SK-N-SH (cell line): ENCODE results near the gene ARID4B. TPM values are rescaled to one million over a fixed set of nuclear protein-coding genes. Genes with fewer than 3 reads are reported as not detected.
"Not testable (repeated sequence)": the region's sequence is repeated elsewhere in the genome, so short reads cannot be mapped to it uniquely, and the experiment has no call there.

Source experiments
- CTCF ChIA-PET: fragments of 300-600, 350-600 bp; formaldehyde crosslinking; extraction: SDS; loops from one replicate; lab custom pipeline; 2021; lab: Yijun Ruan, JAX
- POLR2A ChIA-PET: fragments of 350-600 bp; sonication (Branson Sonifier 250); formaldehyde crosslinking; extraction: SDS; loops from one replicate; lab custom pipeline; 2020; ENCODE audit warnings: antibody characterized with exemption, inconsistent platforms; lab: Yijun Ruan, JAX
- DNase-seq: peaks from one replicate; pipeline ENCODE4 v3.0.0; 2012
- H2AFZ ChIP-seq: fragments of 200-600 bp; sonication (generic); 2 replicates; pipeline ENCODE4 v1.8.1; 2016; ENCODE audit warnings: antibody characterized with exemption, mild to moderate bottlenecking, low read depth
- H3F3A ChIP-seq: fragments of 200-600 bp; sonication (generic); replicated peaks from 2 replicates; pipeline ENCODE3; 2016; ENCODE audit warnings: antibody characterized with exemption, mild to moderate bottlenecking; ENCODE audit not compliant: insufficient read depth
- H3K27ac ChIP-seq, 2 experiments: fragments of 200-500 bp in 1 of 2; fragments of 200-600 bp in 1 of 2; sonication (Bioruptor generic) in 1 of 2; sonication (generic), shearing (Covaris generic) in 1 of 2; 2 replicates each; pipeline versions ENCODE4 v1.5.1 to v1.6.1; 2014 to 2016; ENCODE audit warnings: low read depth in 2 of 2, inconsistent platforms in 1 of 2, low read length in 1 of 2, mild to moderate bottlenecking in 1 of 2, mixed read lengths in 1 of 2
- H3K27me3 ChIP-seq: fragments of 200-600 bp; sonication (generic), shearing (Covaris generic); 2 replicates; pipeline ENCODE4 v1.6.1; 2016; ENCODE audit warnings: mixed run types; ENCODE audit not compliant: insufficient read depth
- H3K36me3 ChIP-seq, 2 experiments: fragments of 200-500 bp in 1 of 2; fragments of 200-600 bp in 1 of 2; sonication (Bioruptor generic) in 1 of 2; sonication (generic) in 1 of 2; replicated peaks in 1 of 2; 2 replicates each; pipeline versions ENCODE3 to v1.5.1; 2014 to 2016; ENCODE audit warnings: low read length in 1 of 2, mild to moderate bottlenecking in 1 of 2; ENCODE audit not compliant: insufficient read depth in 2 of 2, control insufficient read depth in 1 of 2
- H3K4me1 ChIP-seq, 2 experiments: fragments of 200-500 bp in 1 of 2; fragments of 200-600 bp in 1 of 2; sonication (Bioruptor generic) in 1 of 2; sonication (generic), shearing (Covaris generic) in 1 of 2; 2 replicates each; pipeline versions ENCODE4 v1.5.1 to v1.6.1; 2014 to 2016; ENCODE audit warnings: low read depth in 1 of 2, low read length in 1 of 2, mixed run types in 1 of 2; ENCODE audit not compliant: insufficient read depth in 2 of 2, control insufficient read depth in 1 of 2
- H3K4me2 ChIP-seq: fragments of 200-600 bp; sonication (generic), shearing (Covaris generic); 2 replicates; pipeline ENCODE4 v1.6.1; 2017; ENCODE audit warnings: mixed run types
- H3K4me3 ChIP-seq, 2 experiments: fragments of 200-500 bp in 1 of 2; fragments of 200-600 bp in 1 of 2; sonication (Bioruptor generic) in 1 of 2; sonication (generic), shearing (Covaris generic) in 1 of 2; 2 replicates each; pipeline versions ENCODE4 v1.5.1 to v1.8.1; 2014 to 2016; ENCODE audit warnings: low read depth in 2 of 2, inconsistent platforms in 1 of 2, low read length in 1 of 2, mild to moderate bottlenecking in 1 of 2, mixed read lengths in 1 of 2, moderate library complexity in 1 of 2
- H3K79me2 ChIP-seq: fragments of 200-600 bp; sonication (generic); 2 replicates; pipeline ENCODE4 v1.8.1; 2017; ENCODE audit warnings: mild to moderate bottlenecking; ENCODE audit not compliant: insufficient read depth
- H3K9ac ChIP-seq: fragments of 200-600 bp; sonication (generic); 2 replicates; pipeline ENCODE4 v1.6.1; 2017; ENCODE audit warnings: mixed run types
- H3K9me2 ChIP-seq: fragments of 200-600 bp; sonication (generic); 2 replicates; pipeline ENCODE4 v1.6.1; 2017; ENCODE audit warnings: mixed run types
- H3K9me3 ChIP-seq: fragments of 200-600 bp; sonication (generic); 2 replicates; pipeline ENCODE4 v1.6.1; 2017; ENCODE audit warnings: mixed run types, mild to moderate bottlenecking, moderate library complexity
- H4K20me1 ChIP-seq: fragments of 200-600 bp; sonication (generic); 2 replicates; pipeline ENCODE4 v1.6.1; 2017; ENCODE audit warnings: mild to moderate bottlenecking, mixed run types; ENCODE audit not compliant: insufficient read depth
- EZH2phosphoT487 ChIP-seq: fragments of 200-600 bp; sonication (generic); IDR thresholded peaks from 2 replicates; pipeline ENCODE4 v1.6.1; 2017; ENCODE audit warnings: low read depth, mixed run types, mild to moderate bottlenecking, antibody characterized with exemption, moderate library complexity, borderline replicate concordance
- GABPA ChIP-seq: IDR thresholded peaks from 2 replicates; pipeline ENCODE4 v1.4.0; 2012; ENCODE audit warnings: low read depth, mild to moderate bottlenecking
- MXI1 ChIP-seq: IDR thresholded peaks from 2 replicates; pipeline ENCODE4 v1.6.1; 2012; ENCODE audit warnings: mild to moderate bottlenecking, low read depth, low read length, improper control_type of control experiment
- RCOR1 ChIP-seq: fragments of 150-350 bp; IDR thresholded peaks from 2 replicates; pipeline ENCODE4 v1.6.1; 2017; ENCODE audit warnings: antibody characterized with exemption, low read length
- SIN3A ChIP-seq: IDR thresholded peaks from 2 replicates; pipeline ENCODE4 v1.6.1; 2012; ENCODE audit warnings: low read depth, mild to moderate bottlenecking, low read length, moderate library complexity, borderline replicate concordance
- WGBS: methylation state at CpG from one replicate; pipeline ENCODE4 v1.1.6; 2017; ENCODE audit warnings: low lambda C conversion rate; 5-methylcytosine and 5-hydroxymethylcytosine counted together
- polyA plus RNA-seq, 3 experiments: library from polyadenylated mRNA; depleted of rRNA; stranded (reverse); fragments of >200 nt; gene quantifications; 2 replicates each; pipeline ENCODE4 v1.2.3, GENCODE V29; 2012
- TF ChIP-seq, protein P1 (sequence below): fragments of 150-350 bp; IDR thresholded peaks from 2 replicates; pipeline ENCODE4 v1.6.1; 2017; ENCODE audit warnings: antibody characterized with exemption, low read length, low read depth, borderline replicate concordance
- TF ChIP-seq, protein P2 (sequence below): IDR thresholded peaks from 2 replicates; pipeline ENCODE4 v1.4.0; 2012; ENCODE audit warnings: low read depth, borderline replicate concordance

Gene ARID4B
- polyA plus RNA-seq, 1 of the 3 experiments (the other 2 are of a cell fraction), result 4.4 TPM

DNA sequence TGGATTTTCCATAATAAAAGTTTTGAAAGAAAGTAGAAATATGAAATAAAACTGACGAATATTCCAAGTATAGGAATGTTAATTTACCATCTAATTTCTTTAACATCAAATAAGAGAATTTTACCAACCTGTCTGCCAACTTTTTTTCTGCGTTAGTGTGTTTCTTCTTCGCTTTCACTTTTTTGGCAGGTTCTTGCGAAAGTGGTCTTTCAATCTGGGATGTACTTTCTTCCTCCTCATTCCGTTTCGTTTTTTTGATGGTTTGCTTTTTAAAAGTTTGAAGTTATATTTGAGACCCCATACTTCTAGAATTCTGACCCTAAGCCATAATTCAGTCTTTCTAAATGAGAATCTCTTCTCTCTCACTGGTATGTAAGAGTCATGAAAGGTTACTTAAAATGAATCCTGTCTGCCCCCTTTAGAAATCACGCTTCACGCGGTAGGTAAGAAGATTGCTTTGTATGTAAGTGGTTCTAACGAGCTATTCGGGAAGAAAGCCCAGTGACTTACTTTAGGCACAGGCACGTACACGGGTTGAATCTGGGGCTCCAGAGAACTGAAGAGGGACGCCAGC lies 167.5 kb downstream of the ARID4B start:
- Histone ChIP-seq H3K27me3 (no peaks in the 10 kb centered on the region), H2AFZ (peak overlapping the region; percentile 69), H4K20me1 (no peaks in the 10 kb centered on the region), H3K9ac (peak overlapping the region; percentile 79), H3K4me2 (peak overlapping the region; percentile 74), H3K4me3 (peak overlapping the region; percentile 70 to 80), H3K36me3 (peaks cover 25 to 39% of the 10 kb centered on the region in 2 experiments), H3K27ac (peak overlapping the region; percentile 76 to 88), H3K9me2 (no peaks in the 10 kb centered on the region), H3K9me3 (no peaks in the 10 kb centered on the region), H3F3A (peaks cover 17% of the 10 kb centered on the region), H3K79me2 (peaks cover 49% of the 10 kb centered on the region), H3K4me1 (peaks cover 0 to 10% of the 10 kb centered on the region in 2 experiments; a peak in 1 of 4 replicates)
- no peak for TF ChIP-seq GABPA
- 0 out of 2 replicates have a peak, but pooled peaks have one; percentile 4 for TF ChIP-seq SIN3A
- 3% methylated on average over 14 of the region's 14 CpGs for WGBS
- no peak for DNase-seq
- ChIA-PET CTCF (interaction anchor here (0.8 to 2.1 kb wide), 3 partner anchors 27 to 255 kb away, joined by 3 to 7 read pairs (median 4); no protein-coding TSS in a partner anchor), POLR2A (interaction anchor here (0.5 to 1.4 kb wide), 5 partner anchors 21 to 576 kb away, joined by 3 to 10 read pairs (median 6); partner anchors contain the start of gene TOMM20)

DNA sequence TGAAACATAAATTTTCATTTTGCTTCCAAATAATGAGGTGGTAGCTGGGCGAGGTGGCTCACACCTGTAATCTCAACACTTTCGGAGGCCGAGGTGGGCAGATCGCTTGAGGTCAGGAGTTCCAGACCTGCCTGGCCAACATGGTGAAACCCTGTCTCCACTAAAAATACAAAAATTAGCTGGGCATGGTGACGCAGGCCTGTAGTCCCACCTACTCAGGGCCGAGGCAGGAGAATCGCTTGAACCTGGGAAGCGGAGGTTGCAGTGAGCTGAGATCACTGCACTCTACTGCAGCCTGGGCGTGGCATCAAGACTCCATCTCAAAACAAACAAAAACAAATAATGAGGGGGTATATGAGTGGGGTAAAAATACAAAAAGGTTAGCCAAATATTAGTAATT lies 168.0 kb downstream of the ARID4B start:
- peaks cover 26 to 44% of the 10 kb centered on the region in 2 experiments for H3K36me3 ChIP-seq
- not testable (repeated sequence) for H3K27me3 ChIP-seq, H3K9me2 ChIP-seq, H4K20me1 ChIP-seq, H2AFZ ChIP-seq, H3K9me3 ChIP-seq, H3K27ac ChIP-seq, DNase-seq, H3K4me1 ChIP-seq
- peaks cover 49% of the 10 kb centered on the region for H3K79me2 ChIP-seq
- 81% methylated on average over 9 of the region's 9 CpGs for WGBS
- peak overlapping the region; percentile 70 to 80 for H3K4me3 ChIP-seq
- POLR2A ChIA-PET, result interaction anchor here (0.9 kb wide), 1 partner anchor 56 kb away, joined by 3 read pairs; no protein-coding TSS in a partner anchor
- H3F3A ChIP-seq, result peaks cover 16% of the 10 kb centered on the region
- CTCF ChIA-PET, result interaction anchor here (2.1 kb wide), 1 partner anchor 56 kb away, joined by 7 read pairs; no protein-coding TSS in a partner anchor
- peak overlapping the region; percentile 74 for H3K4me2 ChIP-seq
- peak overlapping the region; percentile 79; the same call in 1 of the 2 replicates for H3K9ac ChIP-seq

DNA sequence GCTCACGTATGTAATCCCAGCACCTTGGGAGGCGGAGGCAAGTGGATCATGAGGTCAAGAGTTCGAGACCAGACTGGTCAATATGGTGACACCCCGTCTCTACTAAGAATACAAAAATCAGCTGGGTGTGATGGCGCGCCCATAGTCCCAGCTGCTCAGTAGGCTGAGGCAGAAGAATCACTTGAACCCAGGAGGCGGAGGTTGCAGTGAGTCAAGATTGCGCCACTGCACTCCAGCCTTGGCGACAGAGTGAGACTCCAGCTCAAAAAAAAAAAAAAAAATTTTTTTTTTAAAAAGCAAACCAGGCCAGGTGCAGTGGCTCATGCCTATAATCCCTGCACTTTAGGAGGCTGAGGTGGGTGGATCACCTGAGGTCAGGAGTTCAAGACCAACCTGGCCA lies 168.7 kb downstream of the ARID4B start:
- CTCF ChIA-PET, result interaction anchor here (2.1 kb wide), 1 partner anchor 55 kb away, joined by 7 read pairs; no protein-coding TSS in a partner anchor
- WGBS, result 94% methylated on average over 7 of the region's 9 CpGs
- not testable (repeated sequence) for H4K20me1 ChIP-seq, H3K9me2 ChIP-seq, H3K9ac ChIP-seq, H3K27ac ChIP-seq, H2AFZ ChIP-seq, DNase-seq, H3K27me3 ChIP-seq, H3K4me2 ChIP-seq, H3K9me3 ChIP-seq, H3K4me1 ChIP-seq, H3K4me3 ChIP-seq
- Histone ChIP-seq H3F3A (peaks cover 13% of the 10 kb centered on the region), H3K36me3 (peaks cover 32 to 50% of the 10 kb centered on the region in 2 experiments), H3K79me2 (peaks cover 49% of the 10 kb centered on the region)
- POLR2A ChIA-PET, result interaction anchor here (0.6 to 0.9 kb wide), 3 partner anchors 55 to 684 kb away, joined by 3 to 4 read pairs (median 4); no protein-coding TSS in a partner anchor

DNA sequence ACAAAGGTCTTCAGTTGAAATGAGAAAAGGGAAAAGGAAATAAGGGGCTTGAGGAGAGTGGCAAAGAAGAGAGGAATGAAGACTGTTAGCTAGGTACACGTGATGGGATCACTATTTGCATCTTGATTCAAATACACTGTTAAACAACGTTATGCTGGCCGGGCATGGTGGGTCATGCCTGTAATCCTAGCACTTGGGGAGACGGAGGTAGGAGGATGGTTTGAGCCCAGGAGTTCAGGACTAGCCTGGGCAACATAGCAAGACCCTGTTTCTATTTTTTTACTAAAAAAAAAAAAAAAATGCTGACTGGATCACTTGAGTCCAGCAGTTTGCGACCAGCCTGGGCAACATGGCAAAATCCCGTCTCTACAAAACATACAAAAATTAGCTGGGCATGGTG lies 169.3 kb downstream of the ARID4B start:
- Histone ChIP-seq H3K9me3 (no peaks in the 10 kb centered on the region), H3K4me3 (no peak overlapping the region), H3K27me3 (no peaks in the 10 kb centered on the region), H3F3A (peaks cover 13% of the 10 kb centered on the region), H2AFZ (no peak overlapping the region), H4K20me1 (no peaks in the 10 kb centered on the region), H3K4me1 (peaks cover 0 to 10% of the 10 kb centered on the region in 2 experiments; a peak in 1 of 4 replicates), H3K4me2 (no peak overlapping the region), H3K27ac (no peak overlapping the region), H3K79me2 (peaks cover 49% of the 10 kb centered on the region), H3K9me2 (no peaks in the 10 kb centered on the region), H3K9ac (no peak overlapping the region), H3K36me3 (peaks cover 33 to 56% of the 10 kb centered on the region in 2 experiments)
- CTCF ChIA-PET, result no interaction called here
- POLR2A ChIA-PET, result interaction anchor here (0.6 to 0.7 kb wide), 3 partner anchors 307 to 684 kb away, joined by 3 to 4 read pairs (median 4); no protein-coding TSS in a partner anchor
- 97% methylated on average over 6 of the region's 6 CpGs for WGBS
- TF ChIP-seq, protein P1, sequence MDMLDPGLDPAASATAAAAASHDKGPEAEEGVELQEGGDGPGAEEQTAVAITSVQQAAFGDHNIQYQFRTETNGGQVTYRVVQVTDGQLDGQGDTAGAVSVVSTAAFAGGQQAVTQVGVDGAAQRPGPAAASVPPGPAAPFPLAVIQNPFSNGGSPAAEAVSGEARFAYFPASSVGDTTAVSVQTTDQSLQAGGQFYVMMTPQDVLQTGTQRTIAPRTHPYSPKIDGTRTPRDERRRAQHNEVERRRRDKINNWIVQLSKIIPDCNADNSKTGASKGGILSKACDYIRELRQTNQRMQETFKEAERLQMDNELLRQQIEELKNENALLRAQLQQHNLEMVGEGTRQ, result no peak
- no peak for TF ChIP-seq RCOR1
- no peak for TF ChIP-seq MXI1
- TF ChIP-seq, protein P2, sequence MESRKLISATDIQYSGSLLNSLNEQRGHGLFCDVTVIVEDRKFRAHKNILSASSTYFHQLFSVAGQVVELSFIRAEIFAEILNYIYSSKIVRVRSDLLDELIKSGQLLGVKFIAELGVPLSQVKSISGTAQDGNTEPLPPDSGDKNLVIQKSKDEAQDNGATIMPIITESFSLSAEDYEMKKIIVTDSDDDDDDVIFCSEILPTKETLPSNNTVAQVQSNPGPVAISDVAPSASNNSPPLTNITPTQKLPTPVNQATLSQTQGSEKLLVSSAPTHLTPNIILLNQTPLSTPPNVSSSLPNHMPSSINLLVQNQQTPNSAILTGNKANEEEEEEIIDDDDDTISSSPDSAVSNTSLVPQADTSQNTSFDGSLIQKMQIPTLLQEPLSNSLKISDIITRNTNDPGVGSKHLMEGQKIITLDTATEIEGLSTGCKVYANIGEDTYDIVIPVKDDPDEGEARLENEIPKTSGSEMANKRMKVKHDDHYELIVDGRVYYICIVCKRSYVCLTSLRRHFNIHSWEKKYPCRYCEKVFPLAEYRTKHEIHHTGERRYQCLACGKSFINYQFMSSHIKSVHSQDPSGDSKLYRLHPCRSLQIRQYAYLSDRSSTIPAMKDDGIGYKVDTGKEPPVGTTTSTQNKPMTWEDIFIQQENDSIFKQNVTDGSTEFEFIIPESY, result no peak
- TF ChIP-seq EZH2phosphoT487, result no peak
- TF ChIP-seq GABPA, result no peak
- DNase-seq, result no peak
